Stimulated activated CD8-positive, alpha-beta memory T cell treated with anti-CD3 and anti-CD28 coated beads, Interleukin-2, amount 100 ng/mL, for 1 hour (primary cell): ENCODE data around the gene SART3.
"Not testable (repeated sequence)": the region's sequence is repeated elsewhere in the genome, so short reads cannot be mapped to it uniquely, and the experiment has no call there.

Source experiments
- DNase-seq, 2 donors: peaks; one replicate each; pipeline ENCODE4 v3.0.0-alpha.2; 2020; ENCODE audit warnings: low read depth in 2 of 2

Gene SART3

DNA sequence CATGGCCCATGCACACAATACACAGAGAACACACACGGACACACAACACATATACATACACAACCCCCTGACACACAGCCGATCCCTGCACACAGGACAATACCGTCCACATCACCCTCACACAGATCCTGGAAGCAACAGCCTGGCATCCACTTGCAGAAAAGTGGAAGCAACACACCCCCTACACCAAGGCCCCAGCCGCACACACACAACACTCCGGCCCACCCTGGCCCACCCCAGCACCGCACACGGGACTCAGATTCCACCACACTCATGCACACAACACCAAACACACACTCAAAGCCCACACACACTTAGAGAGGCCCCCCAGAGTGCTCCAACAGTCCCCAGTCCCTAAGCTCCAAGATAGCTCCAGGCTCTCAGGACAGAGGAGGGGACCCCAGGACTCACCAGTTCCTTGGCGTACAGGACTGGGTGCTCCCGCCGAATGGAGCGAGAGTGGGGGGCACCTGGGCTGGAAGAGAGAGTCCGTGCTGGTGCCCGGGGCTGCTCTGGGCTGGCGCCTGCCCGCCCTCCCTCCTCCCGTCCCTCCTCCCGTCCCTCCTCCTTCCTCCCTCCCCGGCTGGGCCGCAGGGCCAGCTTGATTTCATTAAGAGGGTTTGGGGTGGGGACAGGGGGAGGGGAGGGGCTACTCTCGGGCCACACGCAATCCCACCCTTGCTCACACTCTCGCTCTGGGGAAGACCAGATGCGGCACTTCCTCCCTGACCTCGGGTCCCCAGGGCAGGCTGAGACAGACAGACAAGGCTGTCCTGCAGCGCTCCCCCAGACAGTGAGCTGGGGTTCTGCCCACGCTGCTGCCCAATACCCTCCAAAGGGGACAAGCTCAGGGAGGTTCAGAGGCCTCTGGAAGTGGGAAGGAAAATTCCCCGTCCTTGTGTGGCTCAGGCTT, 36.8 kb upstream of the SART3 start, which contains the start of gene TMEM119:
Gene TMEM119 (minus strand): TSS at position 526 of the 913 bp plus-strand sequence. CDS start 5,701 bp downstream, outside the sequence.
- DNase-seq, result no peak

GRCh38 chr12:108596854-108597558, 36.0 kb upstream of the SART3 start:
- DNase-seq, result no peak

GRCh38 chr12:108595711-108596647, 35.0 kb upstream of the SART3 start:
- DNase-seq, result no peak

- no peak for DNase-seq
These were observed 34.2 kb upstream of the SART3 start for GRCh38 chr12:108594960-108595710.

- no peak for DNase-seq
These were observed 33.4 kb upstream of the SART3 start for GRCh38 chr12:108594323-108594903.

DNA sequence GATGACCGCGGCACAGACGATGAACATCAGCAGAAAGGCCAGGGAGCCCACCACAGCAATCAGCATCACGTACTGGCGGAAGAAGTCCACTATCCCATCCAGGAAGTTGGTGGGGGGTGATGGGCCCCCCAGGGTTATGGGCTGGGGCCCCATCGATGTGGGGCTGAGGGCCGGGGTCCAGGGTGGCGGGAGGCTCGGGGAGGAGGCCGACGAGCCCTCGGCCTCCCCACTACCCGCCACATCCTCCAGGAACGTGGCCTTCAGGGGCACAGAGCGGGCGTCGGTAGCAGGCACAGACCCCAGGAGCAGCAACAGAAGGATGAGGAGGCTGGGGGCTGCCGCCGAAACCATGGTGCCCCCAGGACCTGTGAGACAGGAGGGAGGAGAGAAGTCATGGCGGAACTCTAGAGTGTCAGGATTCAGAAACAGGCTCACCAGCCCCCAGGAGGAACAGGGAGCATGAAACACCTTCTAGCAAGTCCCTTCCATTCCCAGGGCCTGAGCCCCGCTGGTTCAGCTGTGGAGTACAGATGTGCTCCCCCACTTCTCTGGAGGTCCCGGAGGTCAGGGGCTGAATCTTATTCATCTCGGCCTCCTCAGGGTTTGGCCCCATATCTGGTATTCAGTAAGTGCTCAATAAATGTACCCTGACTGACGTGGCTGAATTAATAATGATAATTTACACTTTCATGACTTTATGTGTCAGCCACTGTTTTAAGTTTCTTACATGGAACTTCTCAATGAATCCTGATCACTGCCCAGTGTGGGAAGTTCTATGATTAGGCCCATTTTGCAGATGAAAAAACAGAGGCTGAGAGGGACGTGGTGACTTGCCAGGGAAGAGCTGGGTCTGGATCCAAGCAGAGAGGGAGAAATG, 31.3 kb upstream of the SART3 start:
- no peak for DNase-seq

DNA sequence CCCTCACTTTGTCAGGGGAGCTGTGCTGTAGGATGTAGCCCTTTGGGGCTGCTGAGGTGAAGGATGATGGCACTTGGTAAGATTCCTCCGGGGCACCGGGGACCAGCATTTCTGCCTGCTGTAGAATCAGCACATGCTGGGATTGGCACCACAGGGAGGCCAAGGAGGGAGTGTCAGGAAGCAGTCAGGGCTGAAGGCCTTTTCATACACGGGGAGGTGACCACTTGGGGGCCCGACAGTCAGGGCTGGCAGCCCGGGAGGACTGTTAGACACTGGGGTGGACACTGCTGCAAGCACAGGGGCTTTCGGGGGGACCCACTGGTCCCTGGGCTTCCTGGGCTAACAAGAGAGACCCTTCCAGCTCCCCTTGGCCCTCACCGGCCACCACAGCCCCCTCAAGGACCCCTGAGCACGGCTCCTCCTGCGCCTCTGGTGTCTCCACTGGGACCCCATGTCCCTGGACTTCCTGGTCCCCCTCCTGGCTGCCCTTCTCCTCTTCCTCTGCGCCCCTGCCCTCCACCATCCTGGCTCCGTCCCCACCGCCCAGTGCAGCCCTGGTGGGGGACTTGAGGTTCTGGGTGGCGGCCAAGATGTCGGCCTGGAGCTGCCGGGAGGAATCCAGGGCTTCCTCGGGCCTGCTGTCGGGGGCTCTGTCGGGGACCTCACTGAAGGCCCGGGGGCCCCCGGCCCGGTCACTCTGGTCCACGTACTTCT, 30.5 kb upstream of the SART3 start:
- DNase-seq, result no peak

- not testable (repeated sequence) for DNase-seq
These were observed 29.5 kb upstream of the SART3 start for GRCh38 chr12:108590463-108590862.

DNA sequence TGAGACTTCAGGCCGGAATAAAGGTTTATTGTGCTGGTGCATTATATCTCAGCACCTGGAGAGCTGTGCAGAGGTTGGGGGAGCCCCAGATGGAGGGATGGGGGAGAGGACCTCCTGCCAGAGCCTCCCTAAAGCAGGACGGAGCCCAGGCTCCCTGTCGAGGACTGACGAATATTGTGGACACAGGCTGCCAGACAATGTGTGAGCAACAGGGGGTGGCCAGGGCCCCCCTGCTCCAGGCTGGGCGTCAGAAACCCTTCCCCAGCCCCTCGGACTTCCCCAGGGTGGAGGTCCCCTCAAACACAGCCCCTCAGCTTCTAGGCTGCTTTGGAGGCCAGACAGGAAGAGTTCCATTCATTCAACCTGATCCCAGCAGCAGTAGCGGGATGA, 28.9 kb upstream of the SART3 start:
- no peak for DNase-seq

GRCh38 chr12:108589028-108589839, 28.3 kb upstream of the SART3 start:
- no peak for DNase-seq

DNA sequence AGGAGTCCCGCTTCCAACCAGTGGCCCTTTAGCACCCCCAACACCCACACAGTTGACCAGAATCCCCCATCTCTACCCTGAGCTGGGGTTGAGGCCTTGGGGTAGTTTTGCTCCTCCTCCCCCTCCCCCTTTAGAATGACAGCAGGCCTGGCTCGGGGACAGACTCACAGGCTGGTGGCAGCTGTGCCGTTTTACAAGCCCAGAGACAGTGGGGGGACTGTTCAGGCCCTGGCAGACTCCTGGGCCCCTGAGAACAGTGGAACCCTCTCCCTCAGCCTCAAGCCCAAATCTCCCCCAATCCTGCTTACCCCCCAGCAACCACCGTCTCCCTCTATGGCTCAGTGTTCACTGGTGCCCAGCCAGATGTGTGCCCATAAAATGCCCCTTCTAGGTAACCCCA, 26.9 kb upstream of the SART3 start:
- DNase-seq, result no peak

DNA sequence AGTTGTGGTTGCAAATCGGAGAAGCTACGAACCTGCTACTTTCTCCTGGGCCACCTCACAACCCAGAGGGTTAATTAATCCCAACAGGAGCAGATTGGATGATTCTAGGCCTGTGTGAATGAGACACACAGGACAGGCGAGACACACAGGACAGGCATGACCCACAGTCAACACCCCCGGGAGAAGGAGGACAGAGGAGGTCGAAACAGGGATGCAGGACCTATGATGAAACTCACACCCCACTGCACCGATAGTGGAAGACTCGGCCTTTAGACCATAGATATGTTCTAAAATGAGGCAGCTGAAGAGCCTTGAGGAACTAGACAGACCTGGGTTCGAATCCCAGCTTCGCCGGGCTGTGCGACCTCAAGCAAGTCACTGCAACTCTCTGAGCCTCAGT, 25.3 kb upstream of the SART3 start:
- DNase-seq, result no peak

DNA sequence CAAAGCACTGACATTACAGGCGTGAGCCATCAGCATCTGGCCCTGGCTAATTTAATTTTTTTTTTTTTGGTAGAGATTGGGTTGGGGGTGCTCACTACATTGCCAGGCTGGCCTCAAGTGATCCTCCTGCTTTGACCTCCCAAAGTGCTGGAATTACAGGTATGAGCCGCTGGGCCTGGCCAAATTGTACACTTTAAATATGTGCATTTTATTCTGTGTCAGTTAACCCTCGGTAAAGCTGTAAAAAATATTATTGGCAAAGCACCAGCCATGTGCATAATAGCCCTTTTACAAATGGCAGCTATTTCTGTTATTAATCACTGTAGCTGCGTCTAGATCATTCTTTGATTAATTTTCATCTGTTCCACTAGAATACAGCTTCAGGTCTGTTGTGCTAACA, 24.9 kb upstream of the SART3 start:
- DNase-seq, result no peak

DNA sequence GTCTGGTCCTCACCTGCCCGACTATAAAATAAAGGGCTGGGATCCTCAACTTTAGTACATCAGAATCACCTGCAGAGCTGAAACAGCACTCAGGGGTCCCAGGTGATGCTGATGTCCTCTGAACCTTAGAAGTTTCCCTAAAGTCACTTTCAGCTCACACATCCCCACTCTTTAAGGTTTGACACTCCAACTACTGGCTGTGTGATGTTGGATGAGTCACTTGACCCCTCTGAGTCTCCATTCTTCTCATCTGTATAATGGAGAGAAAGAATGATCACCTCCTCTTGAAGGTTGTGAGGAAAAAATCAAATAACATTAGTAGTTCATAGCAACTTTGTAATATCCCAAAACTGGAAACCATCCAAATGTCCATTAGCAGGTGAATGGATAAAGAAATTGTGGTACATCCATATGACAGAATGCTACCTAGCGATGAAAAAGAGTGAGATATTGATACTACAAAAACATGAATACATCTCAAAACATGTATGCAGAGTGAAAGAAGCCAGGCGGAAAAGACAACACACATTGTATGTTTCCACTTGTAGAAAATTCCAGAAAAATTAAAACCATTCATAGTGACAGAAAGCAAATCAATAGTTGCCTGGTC, 23.6 kb upstream of the SART3 start:
- no peak for DNase-seq

DNA sequence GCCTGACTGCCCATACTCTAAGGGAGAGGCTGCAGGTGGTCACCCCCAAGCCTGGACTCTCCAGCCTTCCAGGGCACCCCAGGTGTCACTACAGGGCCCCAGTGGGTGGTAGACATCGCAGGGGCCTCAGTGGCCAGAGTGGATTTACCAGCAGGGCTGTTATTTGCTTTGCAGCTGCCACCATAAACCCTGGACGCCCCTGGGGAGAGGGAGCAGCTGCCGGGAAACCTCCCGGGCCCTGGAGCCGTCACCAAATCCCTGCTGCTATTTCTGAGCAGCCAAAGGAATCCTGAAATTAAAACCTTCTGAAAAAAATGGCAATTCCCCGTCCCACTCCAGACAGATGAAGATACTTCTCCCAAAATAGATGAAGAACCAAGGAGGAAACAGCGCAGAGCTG, 23.0 kb upstream of the SART3 start:
- DNase-seq, result no peak

DNA sequence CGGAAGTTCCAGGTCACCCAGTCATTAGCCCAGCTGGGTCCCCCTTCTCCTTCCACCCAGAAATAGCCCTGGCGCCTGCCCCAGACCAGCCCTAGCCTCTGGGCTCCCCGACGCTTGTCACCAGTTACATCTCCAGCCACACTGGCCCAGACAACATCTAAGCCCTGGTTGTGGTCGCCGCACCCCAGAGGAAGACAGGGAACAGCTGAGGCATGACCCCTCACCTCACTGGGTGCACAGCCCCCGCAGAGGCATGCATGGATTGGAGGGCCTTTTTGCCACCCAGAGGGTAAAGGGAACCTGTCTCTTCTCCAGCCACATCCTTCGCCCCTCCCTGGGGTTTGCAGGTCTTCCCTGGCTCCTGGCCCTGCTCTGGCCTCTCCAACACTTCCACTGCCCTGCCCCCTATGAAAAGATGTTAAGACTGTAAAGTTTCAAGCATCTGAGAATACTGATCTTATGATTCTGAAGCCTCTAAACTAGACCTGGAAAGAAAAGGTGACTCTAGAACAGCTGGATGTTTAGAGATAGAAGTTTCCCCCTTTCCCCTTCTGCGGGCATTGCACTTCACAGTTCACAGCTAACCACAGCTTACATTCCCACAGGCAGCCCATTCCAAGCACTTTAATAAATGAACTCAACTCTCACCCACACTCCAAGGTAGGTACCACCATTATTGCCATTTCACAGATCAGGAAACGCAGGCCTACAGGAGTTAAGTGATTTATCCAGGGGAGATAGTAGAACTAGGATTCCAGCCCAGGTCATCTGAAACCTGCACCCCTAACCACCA, 22.2 kb upstream of the SART3 start:
- no peak for DNase-seq

DNA sequence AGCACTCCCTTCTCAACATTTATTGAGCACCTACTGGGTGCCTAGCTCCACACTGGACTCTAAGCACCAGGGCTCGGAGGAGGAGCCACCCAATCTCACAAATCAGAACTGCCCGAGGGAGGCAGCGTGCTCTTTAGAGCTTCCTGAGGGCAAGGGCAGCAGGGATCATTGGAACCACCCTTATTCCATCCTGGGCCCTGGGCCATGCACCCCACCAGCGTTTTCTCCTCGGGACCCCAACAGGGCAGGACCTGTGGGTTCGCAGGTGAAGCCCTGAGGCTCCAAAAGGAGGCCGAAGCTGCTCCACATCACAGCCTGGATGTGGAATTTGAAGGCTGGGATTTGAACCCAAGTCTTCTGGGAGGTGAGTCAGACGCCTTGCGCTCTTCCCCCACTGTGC, 21.5 kb upstream of the SART3 start:
- no peak for DNase-seq
